K562 (cell line): ENCODE measurements around the gene FGF11. TPM values are rescaled to one million over a fixed set of nuclear protein-coding genes. Genes with fewer than 3 reads are reported as not detected.

Experiments used
- ATAC-seq: fragments of 200-7000 bp; cut with Tn5 transposase; 3 replicates; pipeline ENCODE4 v1.9.1; 2020; ENCODE audit warnings: moderate library complexity
- BruUV-seq: library from RNA; stranded (reverse); fragments of 400-500 nt; replicated peaks from 2 replicates; lab custom pipeline; 2021; lab: Mats Ljungman, UMichigan
- CTCF ChIA-PET: fragments of 300-600 bp; formaldehyde crosslinking; extraction: SDS; loops from one replicate; lab custom pipeline; 2021; ENCODE audit warnings: low intra/inter-chr PET ratio; lab: Yijun Ruan, JAX
- POLR2A ChIA-PET: fragments of 300-600, 350-650 bp; sonication (Branson Sonifier 250); formaldehyde crosslinking; extraction: SDS; loops from one replicate; lab custom pipeline; 2021; ENCODE audit warnings: antibody characterized with exemption, inconsistent platforms; lab: Yijun Ruan, JAX
- DNase-seq, 4 experiments: peaks; one replicate each; pipeline versions ENCODE4 v3.0.0 to v3.0.0-alpha.2; 2011 to 2018; ENCODE audit warnings: low spot score in 3 of 4, mixed read lengths in 3 of 4; ENCODE audit errors: extremely low read depth in 1 of 4
- FAIRE-seq: peaks from 2 replicates; lab custom pipeline; 2011; peaks lifted over from hg19 to GRCh38; lab: Jason Lieb, UNC
- H2AFZ ChIP-seq: 2 replicates; pipeline ENCODE4 v1.6.0; 2011; ENCODE audit warnings: low read depth, low read length, control low read depth, inconsistent platforms
- H3K27ac ChIP-seq: fragments of 200-600 bp; 3 replicates; pipeline ENCODE4 v1.8.0; 2011; ENCODE audit warnings: low read depth, mild to moderate bottlenecking, control low read depth, inconsistent platforms, low read length, moderate library complexity, mixed read lengths; ENCODE audit errors: extremely low read depth
- H3K27me3 ChIP-seq, 2 experiments: fragments of 300-600 bp in 1 of 2; 2 replicates in 1 of 2; 3 replicates in 1 of 2; pipeline versions ENCODE4 v1.6.0 to v1.8.0; 2011; ENCODE audit warnings: inconsistent platforms in 2 of 2, low read length in 2 of 2, mild to moderate bottlenecking in 1 of 2, mixed read lengths in 1 of 2, moderate library complexity in 1 of 2; ENCODE audit not compliant: control insufficient read depth in 2 of 2, insufficient read depth in 2 of 2
- H3K36me3 ChIP-seq: fragments of 300-600 bp; 3 replicates; pipeline ENCODE4 v1.8.0; 2011; ENCODE audit warnings: mild to moderate bottlenecking, low read length, inconsistent platforms; ENCODE audit not compliant: control insufficient read depth, insufficient read depth
- H3K4me1 ChIP-seq, 2 experiments: fragments of 200-600 bp in 1 of 2; replicated peaks in 1 of 2; 2 replicates in 1 of 2; 3 replicates in 1 of 2; pipeline versions ENCODE4 v1.5.1 to v1.8.0; 2011; ENCODE audit warnings: inconsistent platforms in 2 of 2, low read length in 2 of 2, mild to moderate bottlenecking in 1 of 2, mixed read lengths in 1 of 2, moderate library complexity in 1 of 2; ENCODE audit not compliant: control insufficient read depth in 2 of 2, insufficient read depth in 2 of 2
- H3K4me2 ChIP-seq: 2 replicates; pipeline ENCODE4 v1.6.1; 2011; ENCODE audit warnings: low read length, control low read depth, inconsistent platforms, mixed read lengths; ENCODE audit not compliant: insufficient read depth
- H3K4me3 ChIP-seq: fragments of 200-600 bp; sonication (generic), shearing (Covaris generic); 2 replicates; pipeline ENCODE4 v1.5.1; 2016; ENCODE audit warnings: control low read depth, inconsistent platforms
- H3K79me2 ChIP-seq: fragments of 200-600 bp; 3 replicates; pipeline ENCODE4 v1.8.0; 2011; ENCODE audit warnings: low read length, inconsistent platforms; ENCODE audit not compliant: control insufficient read depth, insufficient read depth
- H3K9ac ChIP-seq, 2 experiments: 2 replicates each; pipeline versions ENCODE4 v1.6.0 to v1.6.1; 2011; ENCODE audit warnings: low read depth in 2 of 2, low read length in 2 of 2, control low read depth in 1 of 2, inconsistent platforms in 1 of 2, mild to moderate bottlenecking in 1 of 2, mixed read lengths in 1 of 2; ENCODE audit not compliant: insufficient read depth in 1 of 2
- H3K9me1 ChIP-seq: one replicate; pipeline ENCODE4 v1.6.0; 2011; ENCODE audit warnings: inconsistent platforms, mild to moderate bottlenecking, low read length, moderate library complexity; ENCODE audit not compliant: control insufficient read depth, insufficient read depth
- H3K9me3 ChIP-seq: replicated peaks from 2 replicates; pipeline ENCODE4 v1.5.1; 2011; ENCODE audit warnings: low read depth, low read length, inconsistent platforms; ENCODE audit not compliant: control insufficient read depth, insufficient read depth
- H4K20me1 ChIP-seq: replicated peaks from 2 replicates; pipeline ENCODE4 v1.6.1; 2011; ENCODE audit warnings: low read length, inconsistent platforms, mixed read lengths; ENCODE audit not compliant: control insufficient read depth, insufficient read depth
- ETV1 ChIP-seq: fragments of 450-650 bp; conservative IDR thresholded peaks from 2 replicates; pipeline ENCODE4 v1.6.1; 2016; ENCODE audit warnings: missing genetic modification characterization, control low read depth, low read depth, missing compliant biosample characterization
- FOXJ2 ChIP-seq: fragments of 200-800 bp; sonication (Bioruptor generic); IDR thresholded peaks from 2 replicates; pipeline ENCODE4 v1.6.1; 2016; ENCODE audit warnings: missing genetic modification characterization, missing compliant biosample characterization
- MAFF ChIP-seq: IDR thresholded peaks from 2 replicates; pipeline ENCODE4 v1.6.1; 2012; ENCODE audit warnings: low read length, improper control_type of control experiment
- PHB ChIP-seq: fragments of 250-450 bp; sonication (Bioruptor Pico); IDR thresholded peaks from 2 replicates; pipeline ENCODE4 v1.5.0; 2021
- PRPF4 ChIP-seq: fragments of 200-400 bp; formaldehyde crosslinking; IDR thresholded peaks from one replicate; pipeline ENCODE4 v1.6.1; 2017; ENCODE audit warnings: low read length, low read depth, mild to moderate bottlenecking; ENCODE audit not compliant: insufficient read depth, poor library complexity, severe bottlenecking
- SREBF1 ChIP-seq: fragments of 150-350 bp; IDR thresholded peaks from 2 replicates; pipeline ENCODE4 v1.6.1; 2014; ENCODE audit warnings: antibody characterized with exemption, low read depth, low read length, borderline replicate concordance
- SRSF7 ChIP-seq: fragments of 200-400 bp; formaldehyde crosslinking; optimal IDR thresholded peaks from 2 replicates; pipeline ENCODE3; 2017; ENCODE audit warnings: mild to moderate bottlenecking, low read depth, low read length
- TRIM24 ChIP-seq, 2 experiments: fragments of 450-650 bp; IDR thresholded peaks; 2 replicates each; pipeline ENCODE4 v1.6.1; 2016
- ZBTB34 ChIP-seq: fragments of 250-450 bp; sonication (Bioruptor Pico); IDR thresholded peaks from 2 replicates; pipeline ENCODE4 v1.8.0; 2021; ENCODE audit warnings: mild to moderate bottlenecking, moderate library complexity
- ZNF354B ChIP-seq: fragments of 250-450 bp; sonication (Bioruptor Pico); IDR thresholded peaks from 2 replicates; pipeline ENCODE4 v1.4.0; 2020
- ZNF436 ChIP-seq: fragments of 250-450, 450-650 bp; sonication (Bioruptor Pico); formaldehyde crosslinking; IDR thresholded peaks from 2 replicates; pipeline ENCODE4 v1.7.0; 2020; ENCODE audit warnings: mild to moderate bottlenecking
- WGBS: fragments of 100-300 bp; shearing (Covaris generic); methylation state at CpG from one replicate; pipeline ENCODE4 v1.1.6; 2016; ENCODE audit warnings: low coverage, mixed read lengths; ENCODE audit not compliant: insufficient coverage; ENCODE audit errors: missing lambda C conversion rate; 5-methylcytosine and 5-hydroxymethylcytosine counted together
- in situ Hi-C: fragments of 300-500 bp; cut with MboI; formaldehyde crosslinking; loops from 4 replicates; pipeline ENCODE4 v1.15.0; 2018; ENCODE audit warnings: inconsistent platforms, mixed read lengths
- intact Hi-C: fragments of 100-400 bp; cut with micrococcal nuclease; formaldehyde crosslinking; loops from 2 replicates; pipeline ENCODE4 v1.14.2; 2022
- polyA plus RNA-seq, 8 experiments: library from polyadenylated mRNA; depleted of rRNA in 4 of 8; stranded (reverse) in 5 of 8; unstranded in 3 of 8; fragments of >200 nt; fragmentation: Nextera tagmentation in 2 of 8; fragmentation: Illumina TruSeq in 1 of 8; extraction: Ambion mirVana in 2 of 8; extraction: Trizol in 1 of 8; gene quantifications; 2 replicates each; pipeline versions ENCODE4 v1.2.1 to v1.2.3, GENCODE V29; 2011 to 2014; ENCODE audit warnings: inconsistent platforms in 1 of 8, missing spikeins in 1 of 8
- total RNA-seq, 7 experiments: library from RNA; depleted of rRNA in 6 of 7; stranded (reverse); fragments of >200 nt in 6 of 7; fragmentation: Illumina TruSeq in 2 of 7; extraction: Trizol in 2 of 7; gene quantifications; 2 replicates each; pipeline versions ENCODE4 v1.2.1 to v1.2.3, GENCODE V29; 2011 to 2021; ENCODE audit warnings: low replicate concordance in 1 of 7
- TF ChIP-seq, protein P1 (sequence below): sonication (generic); formaldehyde crosslinking; IDR thresholded peaks from 2 replicates; pipeline ENCODE4 v1.8.0; 2022; ENCODE audit warnings: mild to moderate bottlenecking, missing genetic modification reagents

FGF11 gene
- total and polyA plus RNA-seq, 9 of the 15 experiments (the other 6 are each of a cell fraction or from before 2014, with no cell fraction given) = 1.2 to 7.5 (median 3.0) TPM

- TF ChIP-seq FOXJ2 (tag) (no peak), MAFF (no peak), ZBTB34 (CRISPR knock-in tag) (no peak), ETV1 (tag) (no peak), TRIM24 (IDR thresholded peaks at IDR 0.05) (no peak), ZNF436 (no peak), SRSF7 (no peak), SREBF1 (no peak), ZNF354B (no peak), PHB (CRISPR knock-in tag) (no peak), PRPF4 (no peak)
- TF ChIP-seq, protein P1, sequence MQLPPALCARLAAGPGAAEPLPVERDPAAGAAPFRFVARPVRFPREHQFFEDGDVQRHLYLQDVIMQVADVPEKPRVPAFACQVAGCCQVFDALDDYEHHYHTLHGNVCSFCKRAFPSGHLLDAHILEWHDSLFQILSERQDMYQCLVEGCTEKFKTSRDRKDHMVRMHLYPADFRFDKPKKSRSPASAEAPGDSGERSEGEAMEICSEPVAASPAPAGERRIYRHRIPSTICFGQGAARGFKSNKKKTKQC (CRISPR knock-in tag) = no peak
- H3K4me2 ChIP-seq = no peak overlapping the region
- ChIA-PET CTCF (no interaction called here), POLR2A (interaction anchor here (2.3 kb wide), 1 partner anchor 12 kb away, joined by 8 read pairs; no protein-coding TSS in a partner anchor)
- no peak overlapping the region for H3K27ac ChIP-seq
- DNase-seq = no peak
- H3K79me2 ChIP-seq = peaks cover 5% of the 10 kb centered on the region; the same call in 1 of the 3 replicates
- no peak overlapping the region for H3K4me3 ChIP-seq
- no peaks in the 10 kb centered on the region for H4K20me1 ChIP-seq
- ATAC-seq = no peak
- FAIRE-seq = no peak
- H3K27me3 ChIP-seq = no peaks in the 10 kb centered on the region
- peaks cover 37% of the 10 kb centered on the region; the same call in 1 of the 3 replicates for H3K36me3 ChIP-seq
- no peaks in the 10 kb centered on the region for H3K9me3 ChIP-seq
- peak overlapping the region in 1 of 2 experiments; percentile 58; a peak in 1 of 4 replicates for H3K9ac ChIP-seq
- BruUV-seq = no TSS peak
- H3K9me1 ChIP-seq = no peaks in the 10 kb centered on the region
- intact Hi-C loops = no loop called here
- peaks cover 8 to 29% of the 10 kb centered on the region in 2 experiments for H3K4me1 ChIP-seq
- WGBS = 90% methylated on average over 4 of the region's 9 CpGs
- in situ Hi-C loops = no loop called here
- H2AFZ ChIP-seq = no peak overlapping the region
These were observed 24.8 kb downstream of the FGF11 start for GRCh38 chr17:7464081-7464480.
